Stomach (tissue), 4 donors: ENCODE results near the gene MAGI2.

ENCODE experiments used
- EP300 ChIP-seq: sonication (generic); formaldehyde crosslinking; IDR thresholded peaks from one replicate; pipeline ENCODE4 v1.6.1; 2017; ENCODE audit warnings: antibody characterized with exemption
- POLR2A ChIP-seq, 4 donors: fragments of 450-650 bp; IDR thresholded peaks; one replicate each; pipeline ENCODE4 v1.6.1; 2016; ENCODE audit warnings: antibody characterized with exemption in 4 of 4, control low read depth in 2 of 4, mild to moderate bottlenecking in 1 of 4, moderate library complexity in 1 of 4
- TF ChIP-seq, protein P1 (sequence below), 7 experiments: fragments of 450-650 bp in 4 of 7; fragments of 200-600 bp in 3 of 7; sonication (generic) in 3 of 7; IDR thresholded peaks; one replicate each; pipeline ENCODE4 v1.5.1; 2016 to 2019; ENCODE audit warnings: antibody characterized with exemption in 7 of 7, control low read depth in 2 of 7, mild to moderate bottlenecking in 1 of 7

DNA sequence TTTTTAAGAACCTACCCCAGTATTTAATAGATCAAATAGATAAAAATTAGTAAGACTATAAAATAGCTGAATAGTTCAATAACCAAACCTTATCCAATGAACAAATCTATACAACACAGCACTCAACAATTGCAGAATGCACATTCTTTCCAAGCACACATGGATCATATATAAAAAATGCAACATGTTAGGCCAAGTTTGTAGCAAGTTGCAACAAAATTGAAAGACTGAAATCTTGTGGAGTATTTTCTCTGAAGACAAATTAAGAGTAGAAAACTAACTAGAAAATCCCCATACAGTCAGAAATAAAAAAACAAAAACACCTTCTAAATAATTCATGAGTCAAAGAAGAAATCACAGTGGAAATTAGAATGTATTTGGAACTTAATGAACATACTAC is 1337.6 kb downstream of the MAGI2 start:
- TF ChIP-seq, protein P1, sequence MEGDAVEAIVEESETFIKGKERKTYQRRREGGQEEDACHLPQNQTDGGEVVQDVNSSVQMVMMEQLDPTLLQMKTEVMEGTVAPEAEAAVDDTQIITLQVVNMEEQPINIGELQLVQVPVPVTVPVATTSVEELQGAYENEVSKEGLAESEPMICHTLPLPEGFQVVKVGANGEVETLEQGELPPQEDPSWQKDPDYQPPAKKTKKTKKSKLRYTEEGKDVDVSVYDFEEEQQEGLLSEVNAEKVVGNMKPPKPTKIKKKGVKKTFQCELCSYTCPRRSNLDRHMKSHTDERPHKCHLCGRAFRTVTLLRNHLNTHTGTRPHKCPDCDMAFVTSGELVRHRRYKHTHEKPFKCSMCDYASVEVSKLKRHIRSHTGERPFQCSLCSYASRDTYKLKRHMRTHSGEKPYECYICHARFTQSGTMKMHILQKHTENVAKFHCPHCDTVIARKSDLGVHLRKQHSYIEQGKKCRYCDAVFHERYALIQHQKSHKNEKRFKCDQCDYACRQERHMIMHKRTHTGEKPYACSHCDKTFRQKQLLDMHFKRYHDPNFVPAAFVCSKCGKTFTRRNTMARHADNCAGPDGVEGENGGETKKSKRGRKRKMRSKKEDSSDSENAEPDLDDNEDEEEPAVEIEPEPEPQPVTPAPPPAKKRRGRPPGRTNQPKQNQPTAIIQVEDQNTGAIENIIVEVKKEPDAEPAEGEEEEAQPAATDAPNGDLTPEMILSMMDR (IDR thresholded peaks at IDR 0.05): no peak
- TF ChIP-seq POLR2A (IDR thresholded peaks at IDR 0.05) (no peak), EP300 (no peak)
